ENCODE measurements around the gene RAP1GDS1.

RAP1GDS1 gene

GRCh38 chr4:98381306-98381705 lies 120.1 kb downstream of the RAP1GDS1 start:
- TF ChIP-seq USF1 (IDR thresholded peaks at IDR 0.05) (no peak), RAD21 (IDR thresholded peaks at IDR 0.05; ENCODE audit: low read depth) (no peak), TCF12 (IDR thresholded peaks at IDR 0.05; ENCODE audit: low read depth) (no peak), YY1 (IDR thresholded peaks at IDR 0.05; ENCODE audit: low read depth) (no peak), CEBPB (IDR thresholded peaks at IDR 0.05) (no peak), EGR1 (IDR thresholded peaks at IDR 0.05) (no peak), NFIC (IDR thresholded peaks at IDR 0.05) (no peak), EP300 (IDR thresholded peaks at IDR 0.05; ENCODE audit: borderline replicate concordance) (no peak), MAX (IDR thresholded peaks at IDR 0.05) (no peak), REST (IDR thresholded peaks at IDR 0.05; ENCODE audit: low read depth) (no peak)

- no peak for TF ChIP-seq TCF12 (IDR thresholded peaks at IDR 0.05; ENCODE audit: low read depth)
- TF ChIP-seq NFIC (IDR thresholded peaks at IDR 0.05): no peak
- TF ChIP-seq EGR1 (IDR thresholded peaks at IDR 0.05): no peak
- no peak for TF ChIP-seq CREB1 (IDR thresholded peaks at IDR 0.05; ENCODE audit: low read depth)
- no peak for TF ChIP-seq TEAD4 (IDR thresholded peaks at IDR 0.05)
- TF ChIP-seq MAX (IDR thresholded peaks at IDR 0.05): no peak
- TF ChIP-seq USF1 (IDR thresholded peaks at IDR 0.05): no peak
- no peak for TF ChIP-seq YY1 (IDR thresholded peaks at IDR 0.05; ENCODE audit: low read depth)
- no peak for TF ChIP-seq RAD21 (IDR thresholded peaks at IDR 0.05; ENCODE audit: low read depth)
- no peak for TF ChIP-seq ZBTB7A (IDR thresholded peaks at IDR 0.05; ENCODE audit: low read depth)
- TF ChIP-seq CEBPB (IDR thresholded peaks at IDR 0.05): no peak
- no peak for TF ChIP-seq REST (IDR thresholded peaks at IDR 0.05; ENCODE audit: low read depth)
Observed at GRCh38 chr4:98383431-98384106, 122.4 kb downstream of the RAP1GDS1 start.

- TF ChIP-seq TEAD4 (IDR thresholded peaks at IDR 0.05) (no peak), TCF12 (IDR thresholded peaks at IDR 0.05; ENCODE audit: low read depth) (no peak), ZBTB7A (IDR thresholded peaks at IDR 0.05; ENCODE audit: low read depth) (no peak), USF1 (IDR thresholded peaks at IDR 0.05) (no peak), EGR1 (IDR thresholded peaks at IDR 0.05) (no peak), CREB1 (IDR thresholded peaks at IDR 0.05; ENCODE audit: low read depth) (no peak), FOXM1 (IDR thresholded peaks at IDR 0.05; ENCODE audit: borderline replicate concordance, low read depth) (no peak), EP300 (IDR thresholded peaks at IDR 0.05; ENCODE audit: borderline replicate concordance) (no peak), YY1 (IDR thresholded peaks at IDR 0.05; ENCODE audit: low read depth) (no peak), TAF1 (IDR thresholded peaks at IDR 0.05; ENCODE audit: low read depth) (no peak), RAD21 (IDR thresholded peaks at IDR 0.05; ENCODE audit: low read depth) (no peak), NFIC (IDR thresholded peaks at IDR 0.05) (no peak), REST (IDR thresholded peaks at IDR 0.05; ENCODE audit: low read depth) (no peak), CEBPB (IDR thresholded peaks at IDR 0.05) (no peak), MAX (IDR thresholded peaks at IDR 0.05) (no peak)
Observed at GRCh38 chr4:98385831-98386230, 124.6 kb downstream of the RAP1GDS1 start.
